T follicular helper cell (primary cell): Measurements from ENCODE around the gene TMEM120B.
"Not testable (repeated sequence)": the region's sequence is repeated elsewhere in the genome, so short reads cannot be mapped to it uniquely, and the experiment has no call there.

Experiments used
- DNase-seq: peaks from one replicate; pipeline ENCODE4 v3.0.0-alpha.2; 2020; ENCODE audit warnings: low read depth

The TMEM120B gene

GRCh38 chr12:121774968-121775474, 62.5 kb downstream of the TMEM120B start:
- DNase-seq: no peak

GRCh38 chr12:121775501-121775900, 62.9 kb downstream of the TMEM120B start:
- no peak for DNase-seq

- peak; percentile 84 for DNase-seq
Measured at GRCh38 chr12:121776190-121777098, 63.9 kb downstream of the TMEM120B start.

- DNase-seq: no peak
Measured at GRCh38 chr12:121778567-121779421, 66.2 kb downstream of the TMEM120B start.

GRCh38 chr12:121779422-121779895, 66.9 kb downstream of the TMEM120B start:
- DNase-seq: no peak

GRCh38 chr12:121780429-121780828, 67.9 kb downstream of the TMEM120B start:
- no peak for DNase-seq

- DNase-seq: no peak
Measured at GRCh38 chr12:121781484-121781997, 69.0 kb downstream of the TMEM120B start.

DNA sequence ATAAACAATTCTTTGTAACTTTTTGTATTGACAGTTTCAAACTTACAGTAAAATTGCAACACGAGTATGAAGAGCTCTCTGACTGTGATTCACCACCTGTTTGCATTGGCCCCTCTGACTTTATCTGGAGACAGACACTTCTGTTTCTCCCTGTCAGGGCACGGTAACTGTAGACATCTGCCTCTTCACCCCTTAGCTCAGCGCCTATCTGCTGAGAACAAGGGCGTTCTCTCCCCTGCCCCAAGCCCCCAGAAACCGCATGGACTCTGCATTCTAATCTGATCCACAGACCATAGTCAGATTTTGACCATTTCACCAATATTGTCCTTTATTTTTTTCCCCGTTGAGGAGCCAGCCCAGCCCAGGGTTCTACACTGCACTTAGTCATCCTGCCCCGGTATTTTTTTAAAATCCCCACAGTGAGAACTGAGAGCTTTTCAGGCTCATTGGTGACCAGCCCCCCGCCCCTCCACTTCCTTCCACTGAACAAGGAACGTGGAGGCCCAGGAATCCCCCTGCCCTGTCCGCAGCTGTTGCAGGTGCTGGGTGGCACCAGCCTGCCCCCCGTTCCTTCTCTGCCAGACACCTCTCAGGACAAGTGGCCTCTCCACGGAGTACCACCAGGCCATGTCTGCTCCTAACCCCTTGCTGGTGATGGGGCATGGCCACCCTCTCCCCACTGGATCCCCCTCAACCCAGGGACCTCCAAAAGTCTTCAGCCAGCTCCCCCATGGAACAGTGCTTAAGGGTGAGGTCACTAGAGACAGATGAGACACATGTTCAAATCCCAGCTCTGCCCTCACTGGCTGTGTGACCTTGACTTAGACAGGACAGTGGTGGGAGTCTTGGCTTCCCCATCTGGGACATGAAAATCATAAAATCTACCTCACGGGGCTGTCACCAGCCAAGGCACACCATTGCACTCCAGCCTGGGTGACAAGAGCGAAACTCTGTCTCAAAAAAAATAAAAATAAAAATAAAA, 69.7 kb downstream of the TMEM120B start:
- no peak for DNase-seq

GRCh38 chr12:121783766-121784165, 71.2 kb downstream of the TMEM120B start:
- no peak for DNase-seq

DNA sequence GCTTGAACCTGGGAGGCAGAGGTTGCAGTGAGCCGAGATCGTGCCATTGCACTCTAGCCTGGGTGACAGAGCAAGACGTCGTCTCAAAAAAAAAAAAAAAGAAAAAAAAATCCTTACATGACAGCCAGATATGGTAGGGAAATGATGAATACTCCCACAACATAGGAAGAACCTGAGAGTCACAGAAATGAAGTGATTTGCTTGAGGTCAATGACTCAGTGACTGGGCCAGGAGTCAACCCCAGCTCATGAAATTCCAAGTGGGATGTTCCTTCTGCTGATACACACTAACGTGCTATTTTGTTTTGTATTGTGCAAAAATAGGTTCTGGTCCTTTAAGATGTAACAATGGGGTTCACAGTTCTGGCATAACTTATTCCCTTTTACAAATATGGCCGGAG, 71.9 kb downstream of the TMEM120B start:
- DNase-seq: no peak

DNA sequence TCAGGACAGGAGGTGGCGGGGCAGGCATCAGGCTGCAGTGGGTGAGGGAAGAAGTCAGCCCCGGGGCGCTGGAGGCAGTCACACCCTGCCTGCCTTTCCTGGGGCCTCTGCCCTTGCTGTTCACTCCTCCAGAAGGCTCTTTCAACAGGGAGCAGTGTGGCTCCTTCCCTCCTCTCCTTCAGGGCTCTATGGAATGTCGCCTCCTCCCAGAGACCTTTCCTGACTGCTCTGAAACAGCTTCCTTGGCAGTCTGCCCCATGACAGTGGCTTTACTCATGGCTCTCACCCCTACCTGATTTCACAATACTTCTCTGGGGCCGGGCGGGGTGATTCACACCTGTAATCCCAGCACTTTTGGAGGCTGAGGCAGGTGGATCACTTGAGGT, 73.9 kb downstream of the TMEM120B start:
- DNase-seq: no peak

- DNase-seq: no peak
Measured at GRCh38 chr12:121787063-121788025, 74.8 kb downstream of the TMEM120B start.

GRCh38 chr12:121788176-121788818, 75.7 kb downstream of the TMEM120B start:
- DNase-seq: no peak

DNA sequence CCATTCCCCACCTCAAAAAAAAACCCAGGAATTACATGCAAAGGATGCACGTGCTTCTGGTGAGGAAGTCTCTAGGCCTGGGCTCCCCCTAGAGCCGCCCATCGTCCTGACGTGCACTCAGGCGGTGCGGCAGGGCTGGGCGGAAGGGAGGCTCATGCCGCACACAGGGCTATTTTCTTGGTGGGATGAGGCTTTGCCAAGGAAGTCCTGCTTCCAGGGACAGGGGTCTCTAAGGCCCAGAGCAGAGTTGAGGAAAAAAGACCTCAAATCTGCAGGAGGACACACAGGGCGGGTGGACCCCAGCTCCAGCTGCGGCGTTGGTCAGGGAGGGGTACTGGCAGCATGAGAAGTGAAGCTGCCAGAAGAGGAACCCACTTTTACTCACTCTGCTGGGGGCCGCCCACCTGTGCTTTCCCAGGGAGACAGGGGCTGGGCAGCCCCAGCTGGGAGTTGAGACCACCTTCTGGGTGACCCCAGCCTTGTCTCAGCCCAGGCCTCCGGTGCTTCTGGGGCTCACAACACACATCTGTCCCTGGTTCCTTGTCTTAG, 76.8 kb downstream of the TMEM120B start:
- no peak for DNase-seq

DNA sequence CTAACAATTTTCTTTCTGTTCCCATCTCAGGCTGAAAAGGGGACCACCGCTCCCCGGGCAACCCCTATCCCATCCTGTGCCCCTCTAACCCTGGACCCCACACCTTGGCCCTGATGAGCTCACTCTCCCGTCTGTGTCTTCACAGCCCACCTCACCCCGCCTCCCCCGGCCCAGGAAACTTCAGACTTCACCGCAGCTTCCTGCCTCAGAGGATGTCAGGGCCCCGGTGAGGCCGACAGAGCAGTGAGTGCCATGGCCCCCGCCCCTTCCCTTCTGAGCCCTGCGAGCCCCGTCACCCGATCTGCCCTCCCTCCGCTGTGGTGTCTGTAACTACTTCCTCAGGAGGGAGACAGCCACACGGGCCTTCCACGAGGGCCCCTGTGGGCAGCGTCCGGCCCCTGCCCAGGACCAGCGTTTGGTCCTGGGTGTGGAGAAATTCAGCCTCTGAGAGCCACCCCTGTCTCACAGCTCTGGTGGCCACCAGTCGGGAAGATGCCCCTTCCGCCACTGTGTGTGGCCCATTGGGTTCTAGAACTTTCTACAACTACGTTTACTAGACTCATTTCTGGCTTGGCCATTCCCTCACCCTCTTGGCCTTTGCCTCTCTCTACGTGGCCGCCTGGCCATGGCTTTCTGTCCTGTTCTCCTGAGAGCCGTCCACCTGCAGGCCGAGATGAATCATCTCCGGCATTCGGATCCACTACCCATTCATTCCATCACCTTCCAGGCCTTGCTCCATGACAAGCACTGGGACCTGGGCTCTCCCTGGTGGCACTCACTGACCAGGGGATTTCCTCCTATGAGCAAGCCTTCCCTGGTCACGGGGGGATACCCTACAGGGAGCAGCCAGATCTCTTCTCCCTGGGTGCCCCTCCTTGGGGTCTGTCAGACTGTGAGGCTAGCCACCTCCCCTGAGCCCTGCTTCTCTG, 77.5 kb downstream of the TMEM120B start:
- DNase-seq: peak; percentile 91

- not testable (repeated sequence) for DNase-seq
Measured at GRCh38 chr12:121790785-121791184, 78.2 kb downstream of the TMEM120B start.

DNA sequence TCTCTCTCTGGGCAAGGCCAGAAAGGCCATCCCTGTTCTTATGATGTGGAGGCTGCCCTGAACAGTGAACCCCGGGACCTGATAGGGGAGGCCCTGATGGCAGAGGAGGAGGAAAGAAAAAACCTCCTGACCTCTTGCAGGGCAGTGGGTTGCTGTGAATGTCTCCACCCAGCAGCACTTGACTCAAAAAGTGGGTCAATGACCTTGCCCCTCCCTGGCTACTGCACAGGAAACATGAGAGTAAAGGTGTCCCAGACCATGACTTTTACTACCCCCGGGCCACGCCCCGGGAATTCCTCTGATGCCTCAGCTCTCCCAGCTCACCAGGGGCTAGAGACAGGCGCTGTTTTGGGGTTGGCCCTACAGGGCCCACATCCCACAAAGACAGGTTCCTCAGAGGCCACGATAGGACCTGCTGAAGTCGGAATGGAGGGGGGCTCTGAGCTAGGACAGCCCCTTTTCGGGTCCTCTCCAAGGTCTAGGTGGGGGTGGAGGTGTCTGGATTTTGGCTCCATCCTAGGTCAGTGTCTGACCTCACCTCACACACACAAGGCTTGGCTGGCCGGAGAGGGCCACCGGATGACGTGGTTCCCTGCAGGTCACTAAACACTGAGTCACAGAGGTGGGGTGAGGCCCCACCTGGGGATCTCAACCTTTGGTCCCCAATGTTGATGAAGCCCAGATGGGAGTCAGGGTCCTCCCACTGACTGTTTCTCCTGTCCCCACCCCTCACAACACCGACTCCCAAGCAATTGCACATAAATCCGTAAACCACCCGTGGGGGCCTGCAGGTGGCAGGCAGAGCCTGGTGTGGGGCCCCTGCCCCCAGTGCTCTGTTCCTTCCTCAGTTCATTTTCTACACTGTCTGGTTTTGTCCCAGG, 79.4 kb downstream of the TMEM120B start:
- no peak for DNase-seq
